OCI-LY3 (cell line): ENCODE results near the gene ALPP.

ENCODE experiments used
- H2AFZ ChIP-seq: fragments of 200-600, 300-600 bp; shearing (Covaris generic); 2 replicates; pipeline ENCODE4 v1.6.0; 2014; ENCODE audit warnings: antibody characterized with exemption, low read depth, low read length
- H3K27ac ChIP-seq: fragments of 200-600, 300-600 bp; sonication (generic); 2 replicates; pipeline ENCODE4 v1.5.1; 2014; ENCODE audit warnings: mild to moderate bottlenecking, low read length, moderate library complexity, mixed read lengths
- H3K27me3 ChIP-seq: fragments of 200-600, 300-600 bp; sonication (generic); 2 replicates; pipeline ENCODE4 v1.6.1; 2014; ENCODE audit warnings: low read depth, low read length, mixed read lengths
- H3K36me3 ChIP-seq: fragments of 200-600, 300-600 bp; sonication (generic); replicated peaks from 2 replicates; pipeline ENCODE3; 2014; ENCODE audit warnings: low read depth, low read length, mixed read lengths
- H3K4me1 ChIP-seq: fragments of 300-600, 200-600 bp; sonication (generic); 2 replicates; pipeline ENCODE4 v1.6.1; 2014; ENCODE audit warnings: low read length, mixed read lengths
- H3K4me2 ChIP-seq: fragments of 200-600, 300-600 bp; sonication (generic); 2 replicates; pipeline ENCODE4 v1.6.1; 2014; ENCODE audit warnings: low read length, mixed read lengths
- H3K4me3 ChIP-seq: fragments of 300-600, 200-600 bp; sonication (generic); 2 replicates; pipeline ENCODE4 v1.5.1; 2014; ENCODE audit warnings: antibody characterized with exemption, mild to moderate bottlenecking, low read length, moderate library complexity
- H3K79me2 ChIP-seq: fragments of 300-600, 200-600 bp; shearing (Covaris generic); 2 replicates; pipeline ENCODE4 v1.6.1; 2014; ENCODE audit warnings: mild to moderate bottlenecking, low read length, mixed read lengths
- H3K9ac ChIP-seq: fragments of 300-600, 200-600 bp; shearing (Covaris generic); 2 replicates; pipeline ENCODE4 v1.6.0; 2014; ENCODE audit warnings: mild to moderate bottlenecking, low read length, moderate library complexity
- H3K9me3 ChIP-seq: fragments of 200-600, 300-600 bp; shearing (Covaris generic); 2 replicates; pipeline ENCODE4 v1.6.1; 2014; ENCODE audit warnings: low read length, mixed read lengths; ENCODE audit not compliant: insufficient read depth
- H4K20me1 ChIP-seq: fragments of 200-600, 300-600 bp; sonication (generic); 2 replicates; pipeline ENCODE4 v1.6.1; 2016; ENCODE audit warnings: low read length, mixed read lengths; ENCODE audit not compliant: insufficient read depth
- EZH2phosphoT487 ChIP-seq: fragments of 200-600 bp; shearing (Covaris generic); IDR thresholded peaks from 2 replicates; pipeline ENCODE4 v1.6.1; 2018; ENCODE audit warnings: antibody characterized with exemption, mixed run types, low read depth
- TF ChIP-seq, protein P1 (sequence below): fragments of 200-600, 300-600 bp; sonication (generic); IDR thresholded peaks from 2 replicates; pipeline ENCODE4 v1.5.1; 2014; ENCODE audit warnings: antibody characterized with exemption, low read length, low read depth

ALPP gene

DNA sequence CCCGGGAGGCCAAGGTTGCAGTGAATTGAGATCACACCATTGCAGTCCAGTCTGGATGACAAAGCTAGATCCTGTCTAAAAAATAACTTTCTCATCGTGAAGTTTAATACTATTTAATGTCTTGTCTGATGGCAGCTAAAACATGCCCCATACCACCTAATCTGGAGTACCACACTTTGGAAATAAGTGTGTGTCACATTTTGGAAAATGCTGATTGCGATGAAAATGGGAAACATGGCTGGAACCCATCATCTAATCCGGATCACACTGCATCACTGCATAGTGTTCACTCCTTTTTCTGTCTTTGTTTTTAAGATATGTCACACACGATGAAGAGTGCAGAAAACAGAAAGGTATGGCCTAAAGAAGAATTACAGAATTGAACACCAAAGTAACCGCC is 31.2 kb upstream of the ALPP start:
- Histone ChIP-seq H3K79me2 (no peaks in the 10 kb centered on the region), H3K27ac (no peak overlapping the region), H4K20me1 (no peaks in the 10 kb centered on the region), H3K27me3 (no peaks in the 10 kb centered on the region), H3K36me3 (no peaks in the 10 kb centered on the region), H3K4me1 (no peaks in the 10 kb centered on the region), H3K4me3 (no peak overlapping the region), H3K9ac (no peak overlapping the region), H3K9me3 (no peaks in the 10 kb centered on the region), H3K4me2 (no peak overlapping the region), H2AFZ (no peak overlapping the region)
- TF ChIP-seq, protein P1, sequence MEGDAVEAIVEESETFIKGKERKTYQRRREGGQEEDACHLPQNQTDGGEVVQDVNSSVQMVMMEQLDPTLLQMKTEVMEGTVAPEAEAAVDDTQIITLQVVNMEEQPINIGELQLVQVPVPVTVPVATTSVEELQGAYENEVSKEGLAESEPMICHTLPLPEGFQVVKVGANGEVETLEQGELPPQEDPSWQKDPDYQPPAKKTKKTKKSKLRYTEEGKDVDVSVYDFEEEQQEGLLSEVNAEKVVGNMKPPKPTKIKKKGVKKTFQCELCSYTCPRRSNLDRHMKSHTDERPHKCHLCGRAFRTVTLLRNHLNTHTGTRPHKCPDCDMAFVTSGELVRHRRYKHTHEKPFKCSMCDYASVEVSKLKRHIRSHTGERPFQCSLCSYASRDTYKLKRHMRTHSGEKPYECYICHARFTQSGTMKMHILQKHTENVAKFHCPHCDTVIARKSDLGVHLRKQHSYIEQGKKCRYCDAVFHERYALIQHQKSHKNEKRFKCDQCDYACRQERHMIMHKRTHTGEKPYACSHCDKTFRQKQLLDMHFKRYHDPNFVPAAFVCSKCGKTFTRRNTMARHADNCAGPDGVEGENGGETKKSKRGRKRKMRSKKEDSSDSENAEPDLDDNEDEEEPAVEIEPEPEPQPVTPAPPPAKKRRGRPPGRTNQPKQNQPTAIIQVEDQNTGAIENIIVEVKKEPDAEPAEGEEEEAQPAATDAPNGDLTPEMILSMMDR = no peak
- TF ChIP-seq EZH2phosphoT487 = no peak

DNA sequence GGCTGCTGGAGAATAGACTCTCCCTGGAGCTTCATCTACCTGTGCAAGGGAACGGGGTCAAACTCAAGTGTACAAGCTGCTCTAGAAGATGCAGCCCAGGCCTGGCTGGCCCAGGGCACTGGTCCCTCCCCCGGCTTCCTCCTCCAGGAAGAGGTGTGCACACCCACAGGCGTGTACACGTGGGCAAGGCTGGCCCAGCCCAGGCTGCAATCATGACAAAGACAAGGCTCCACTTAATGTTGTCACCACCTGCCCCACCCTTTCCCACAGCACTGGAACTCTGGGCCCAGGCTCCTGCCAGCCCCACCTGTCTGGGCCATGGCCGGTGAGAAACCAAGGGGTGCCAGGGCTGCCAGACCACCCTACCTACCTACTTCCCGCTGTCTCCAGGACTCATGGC is 29.6 kb upstream of the ALPP start:
- TF ChIP-seq EZH2phosphoT487 = no peak
- TF ChIP-seq, protein P1 = no peak
- Histone ChIP-seq H3K4me1 (no peaks in the 10 kb centered on the region), H2AFZ (no peak overlapping the region), H3K9ac (no peak overlapping the region), H3K4me2 (no peak overlapping the region), H3K79me2 (no peaks in the 10 kb centered on the region), H3K27me3 (no peaks in the 10 kb centered on the region), H3K27ac (no peak overlapping the region), H4K20me1 (no peaks in the 10 kb centered on the region), H3K4me3 (no peak overlapping the region), H3K36me3 (no peaks in the 10 kb centered on the region), H3K9me3 (no peaks in the 10 kb centered on the region)

DNA sequence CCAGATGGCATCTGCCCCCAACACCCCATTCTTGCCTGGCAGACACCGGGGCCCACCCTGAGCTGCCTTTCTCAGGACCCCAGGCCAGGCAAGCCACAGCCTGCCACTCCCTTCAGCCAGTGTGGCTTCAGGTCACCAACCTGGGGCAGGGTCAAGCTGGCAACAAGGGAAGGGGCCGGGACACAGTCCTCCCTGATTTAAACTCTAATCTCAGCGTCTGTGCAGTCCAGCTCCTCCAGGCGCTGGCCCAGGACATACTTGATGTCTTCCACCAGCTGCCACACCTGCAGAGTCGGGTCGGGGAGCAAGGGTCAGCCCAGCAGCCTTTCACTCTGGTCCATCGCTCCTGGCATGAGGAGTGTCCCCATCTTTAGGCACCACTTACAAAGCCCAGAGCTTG is 29.0 kb upstream of the ALPP start:
- H4K20me1 ChIP-seq = no peaks in the 10 kb centered on the region
- no peak overlapping the region for H3K4me3 ChIP-seq
- no peaks in the 10 kb centered on the region for H3K36me3 ChIP-seq
- H3K27ac ChIP-seq = no peak overlapping the region
- no peak overlapping the region for H3K4me2 ChIP-seq
- no peaks in the 10 kb centered on the region for H3K79me2 ChIP-seq
- no peak overlapping the region for H2AFZ ChIP-seq
- H3K9me3 ChIP-seq = no peaks in the 10 kb centered on the region
- no peaks in the 10 kb centered on the region for H3K4me1 ChIP-seq
- no peak overlapping the region for H3K9ac ChIP-seq
- no peak for TF ChIP-seq EZH2phosphoT487
- TF ChIP-seq, protein P1 = no peak
- no peaks in the 10 kb centered on the region for H3K27me3 ChIP-seq

DNA sequence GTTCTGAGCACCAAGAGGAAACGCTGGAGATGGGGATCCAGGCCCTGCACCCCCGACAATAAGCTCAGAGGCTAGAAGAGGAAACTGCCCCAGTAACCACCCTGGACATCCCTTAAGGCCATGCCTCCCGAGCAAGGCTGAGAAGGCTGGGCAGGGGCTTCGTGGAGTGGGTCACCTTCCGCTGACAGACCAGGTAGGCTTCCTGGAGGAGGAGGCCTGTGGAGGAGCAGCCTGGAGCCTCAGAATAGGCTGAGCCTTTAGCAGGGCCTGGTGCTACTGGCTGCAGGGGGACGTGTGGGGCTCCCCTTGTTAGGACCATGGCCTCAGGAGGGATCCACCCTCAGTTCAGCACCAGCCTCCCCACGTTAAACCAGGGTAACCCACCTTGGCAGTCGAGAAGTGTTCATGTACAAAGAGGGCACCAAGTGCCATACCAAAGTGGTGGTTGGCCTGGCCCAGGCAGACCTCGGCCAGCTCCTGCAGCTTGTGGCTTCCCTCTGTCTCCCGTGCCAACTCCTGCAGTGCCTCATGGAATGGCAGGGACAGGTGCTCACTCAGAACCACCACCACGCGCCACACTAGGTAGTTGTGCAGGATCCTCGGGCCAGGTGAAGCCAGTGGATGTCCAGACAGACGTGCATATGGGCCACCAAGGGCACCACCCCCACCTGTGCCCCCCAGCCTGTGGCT is 28.5 kb upstream of the ALPP start:
- H3K4me2 ChIP-seq = no peak overlapping the region
- no peak overlapping the region for H3K27ac ChIP-seq
- H3K36me3 ChIP-seq = no peaks in the 10 kb centered on the region
- H3K9me3 ChIP-seq = no peaks in the 10 kb centered on the region
- H3K4me3 ChIP-seq = no peak overlapping the region
- H3K4me1 ChIP-seq = no peaks in the 10 kb centered on the region
- H3K27me3 ChIP-seq = no peaks in the 10 kb centered on the region
- no peaks in the 10 kb centered on the region for H3K79me2 ChIP-seq
- no peaks in the 10 kb centered on the region for H4K20me1 ChIP-seq
- no peak for TF ChIP-seq EZH2phosphoT487
- TF ChIP-seq, protein P1 = no peak
- no peak overlapping the region for H2AFZ ChIP-seq
- no peak overlapping the region for H3K9ac ChIP-seq
